Urothelium cell line (cell line): Measurements from ENCODE around the gene CTU2.
A peak's percentile ranks its signal among the peaks of the same experiment; 100 is the strongest.

ENCODE experiments used
- DNase-seq: peaks from one replicate; pipeline ENCODE4 v3.0.0; 2011; ENCODE audit warnings: low spot score, mixed read lengths
- FAIRE-seq: peaks from 2 replicates; lab custom pipeline; 2011; peaks lifted over from hg19 to GRCh38; lab: Jason Lieb, UNC

CTU2 gene

GRCh38 chr16:88695753-88696152 is 10.6 kb upstream of the CTU2 start:
- FAIRE-seq (no peak), DNase-seq (no peak)

GRCh38 chr16:88696441-88696840 is 9.9 kb upstream of the CTU2 start:
- DNase-seq (no peak), FAIRE-seq (no peak)

GRCh38 chr16:88697116-88697830 is 9.0 kb upstream of the CTU2 start:
- FAIRE-seq (no peak), DNase-seq (no peak)

GRCh38 chr16:88697831-88698615 is 8.3 kb upstream of the CTU2 start:
- DNase-seq, result no peak
- FAIRE-seq, result no peak

- FAIRE-seq (no peak), DNase-seq (no peak)
Measured at GRCh38 chr16:88698646-88699045, 7.7 kb upstream of the CTU2 start.

- FAIRE-seq (no peak), DNase-seq (no peak)
Measured at GRCh38 chr16:88699180-88699579, 7.1 kb upstream of the CTU2 start.

- FAIRE-seq, result no peak
- DNase-seq, result no peak
Measured at GRCh38 chr16:88700322-88700635, 6.0 kb upstream of the CTU2 start.

- DNase-seq (peak; percentile 91), FAIRE-seq (no peak)
Measured at GRCh38 chr16:88700636-88701482, 5.4 kb upstream of the CTU2 start.

GRCh38 chr16:88701581-88702370 is 4.5 kb upstream of the CTU2 start:
- DNase-seq, result no peak
- no peak for FAIRE-seq

GRCh38 chr16:88702371-88703210 is 3.7 kb upstream of the CTU2 start:
- DNase-seq, result no peak

GRCh38 chr16:88703486-88704309 is 2.6 kb upstream of the CTU2 start:
- DNase-seq (no peak), FAIRE-seq (no peak)

More at GRCh38 chr16:88702371-88703210, 3.7 kb upstream of the CTU2 start:
- FAIRE-seq, result no peak

- no peak for DNase-seq
- FAIRE-seq, result no peak
Measured at GRCh38 chr16:88705076-88705684, 1.1 kb upstream of the CTU2 start.

- DNase-seq (peak; percentile 44), FAIRE-seq (no peak)
Measured at GRCh38 chr16:88705801-88706228, 488 bp upstream of the CTU2 start.

GRCh38 chr16:88706965-88707826 is 893 bp downstream of the CTU2 start:
- DNase-seq (no peak), FAIRE-seq (no peak)

GRCh38 chr16:88710556-88710955 is 4.3 kb downstream of the CTU2 start:
- no peak for FAIRE-seq

GRCh38 chr16:88711750-88712340 is 5.5 kb downstream of the CTU2 start:
- FAIRE-seq (no peak), DNase-seq (no peak)

More at GRCh38 chr16:88710556-88710955, 4.3 kb downstream of the CTU2 start:
- no peak for DNase-seq

- DNase-seq (no peak), FAIRE-seq (no peak)
Measured at GRCh38 chr16:88712362-88712979, 6.2 kb downstream of the CTU2 start.
